OCI-LY7 (cell line): ENCODE data around the gene CFAP65. TPM values are rescaled to one million over a fixed set of nuclear protein-coding genes. Genes with fewer than 3 reads are reported as not detected.

Experiments used
- BruUV-seq: library from RNA; stranded (reverse); fragments of 400-500 nt; replicated peaks from 2 replicates; lab custom pipeline; 2021; lab: Mats Ljungman, UMichigan
- CTCF ChIA-PET: fragments of 300-600 bp; sonication (Branson Sonifier 250); formaldehyde crosslinking; loops from one replicate; lab custom pipeline; 2022; ENCODE audit warnings: antibody characterized with exemption; ENCODE audit not compliant: unreplicated experiment; lab: Charles Lee
- POLR2A ChIA-PET: fragments of 300-600 bp; sonication (Branson Sonifier 250); formaldehyde crosslinking; loops from one replicate; lab custom pipeline; 2022; ENCODE audit warnings: antibody characterized with exemption; lab: Charles Lee
- DNase-seq: peaks from one replicate; pipeline ENCODE4 v3.0.0-alpha.2; 2015; ENCODE audit warnings: low spot score
- H2AFZ ChIP-seq: fragments of 200-600 bp; sonication (generic), shearing (Covaris generic); 2 replicates; pipeline ENCODE4 v1.6.1; 2014; ENCODE audit warnings: mild to moderate bottlenecking, antibody characterized with exemption, low read length, moderate library complexity
- H3K27ac ChIP-seq: fragments of 200-600 bp; sonication (generic); 2 replicates; pipeline ENCODE4 v1.5.1; 2014; ENCODE audit warnings: mixed run types, low read depth, mild to moderate bottlenecking, moderate library complexity, low read length, inconsistent platforms; ENCODE audit not compliant: poor library complexity, severe bottlenecking
- H3K36me3 ChIP-seq: fragments of 200-600 bp; sonication (generic); 2 replicates; pipeline ENCODE4 v1.6.1; 2014; ENCODE audit warnings: mild to moderate bottlenecking, antibody characterized with exemption, low read length, moderate library complexity, mixed read lengths; ENCODE audit not compliant: insufficient read depth
- H3K4me1 ChIP-seq: fragments of 200-600 bp; sonication (generic); 2 replicates; pipeline ENCODE4 v1.5.1; 2014; ENCODE audit warnings: mild to moderate bottlenecking, low read length; ENCODE audit not compliant: insufficient read depth, poor library complexity, severe bottlenecking
- H3K4me2 ChIP-seq: fragments of 200-600 bp; sonication (generic); 2 replicates; pipeline ENCODE4 v1.6.1; 2014; ENCODE audit warnings: mild to moderate bottlenecking, low read length
- H3K4me3 ChIP-seq: fragments of 200-600 bp; sonication (generic); 2 replicates; pipeline ENCODE4 v1.5.1; 2014; ENCODE audit warnings: mild to moderate bottlenecking, low read depth, low read length; ENCODE audit not compliant: poor library complexity, severe bottlenecking
- H3K79me2 ChIP-seq: fragments of 200-600 bp; sonication (generic); 2 replicates; pipeline ENCODE4 v1.6.1; 2016; ENCODE audit warnings: low read depth, mild to moderate bottlenecking, low read length, moderate library complexity, mixed read lengths; ENCODE audit not compliant: insufficient read depth
- H3K9me2 ChIP-seq: fragments of 200-600 bp; sonication (generic); 2 replicates; pipeline ENCODE4 v1.6.1; 2016; ENCODE audit warnings: mild to moderate bottlenecking, low read length, mixed read lengths; ENCODE audit not compliant: insufficient read depth
- H3K9me3 ChIP-seq: fragments of 200-600 bp; sonication (generic); 2 replicates; pipeline ENCODE4 v1.6.1; 2014; ENCODE audit warnings: mild to moderate bottlenecking, mixed run types, low read length, mixed read lengths
- H4K20me1 ChIP-seq: fragments of 200-600 bp; sonication (generic); 2 replicates; pipeline ENCODE4 v1.6.1; 2014; ENCODE audit warnings: mild to moderate bottlenecking, antibody characterized with exemption, low read length, moderate library complexity, mixed read lengths; ENCODE audit not compliant: insufficient read depth
- EZH2phosphoT487 ChIP-seq: fragments of 200-600 bp; sonication (generic); IDR thresholded peaks from 2 replicates; pipeline ENCODE4 v1.6.1; 2018; ENCODE audit warnings: low read depth, borderline replicate concordance, mild to moderate bottlenecking, mixed run types, antibody characterized with exemption, low read length, moderate library complexity, mixed read lengths
- intact Hi-C: fragments of 100-400 bp; cut with micrococcal nuclease; formaldehyde crosslinking; loops from one replicate; pipeline ENCODE4 v1.10.0; 2022; ENCODE audit not compliant: unreplicated experiment
- total RNA-seq, 2 experiments: library from RNA; depleted of rRNA in 1 of 2; stranded (reverse); fragments of >200 nt in 1 of 2; shearing (Covaris generic) in 1 of 2; gene quantifications; 2 replicates each; pipeline ENCODE4 v1.2.3, GENCODE V29; 2014 to 2022
- TF ChIP-seq, protein P1 (sequence below): fragments of 200-600 bp; sonication (generic); conservative IDR thresholded peaks from 2 replicates; pipeline ENCODE4 v1.5.1; 2014; ENCODE audit warnings: mild to moderate bottlenecking, antibody characterized with exemption, low read length, moderate library complexity, mixed read lengths

The CFAP65 gene
- total RNA-seq, 2 experiments from 2014 or later, result not detected

DNA sequence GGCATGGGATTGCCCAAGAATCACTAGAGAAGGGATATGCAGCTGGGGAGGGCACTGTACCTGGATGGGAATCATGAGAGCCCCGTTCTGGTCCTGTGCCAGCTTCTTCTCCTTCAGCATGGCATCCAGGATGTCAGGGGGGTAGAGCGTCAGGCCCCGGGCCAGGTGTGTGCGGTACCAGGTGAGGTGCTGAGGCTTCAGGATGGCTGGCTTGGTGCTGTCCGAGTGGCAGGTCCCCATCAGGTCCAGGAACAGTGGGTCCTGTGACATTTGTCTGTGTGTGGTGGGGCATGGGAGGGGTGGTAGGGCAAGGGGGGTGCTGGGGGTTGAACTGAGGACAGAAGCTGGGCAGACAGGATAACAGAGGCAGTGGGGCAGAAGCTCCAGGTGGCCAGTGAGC, 13.2 kb downstream of the CFAP65 start:
- ChIA-PET POLR2A (no interaction called here), CTCF (no interaction called here)
- DNase-seq, result no peak
- H4K20me1 ChIP-seq, result no peaks in the 10 kb centered on the region
- no peak overlapping the region for H3K27ac ChIP-seq
- H3K79me2 ChIP-seq, result no peaks in the 10 kb centered on the region
- BruUV-seq, result no TSS peak
- H3K36me3 ChIP-seq, result no peaks in the 10 kb centered on the region
- no peak overlapping the region for H2AFZ ChIP-seq
- H3K4me3 ChIP-seq, result no peak overlapping the region
- H3K9me2 ChIP-seq, result no peaks in the 10 kb centered on the region
- TF ChIP-seq, protein P1, sequence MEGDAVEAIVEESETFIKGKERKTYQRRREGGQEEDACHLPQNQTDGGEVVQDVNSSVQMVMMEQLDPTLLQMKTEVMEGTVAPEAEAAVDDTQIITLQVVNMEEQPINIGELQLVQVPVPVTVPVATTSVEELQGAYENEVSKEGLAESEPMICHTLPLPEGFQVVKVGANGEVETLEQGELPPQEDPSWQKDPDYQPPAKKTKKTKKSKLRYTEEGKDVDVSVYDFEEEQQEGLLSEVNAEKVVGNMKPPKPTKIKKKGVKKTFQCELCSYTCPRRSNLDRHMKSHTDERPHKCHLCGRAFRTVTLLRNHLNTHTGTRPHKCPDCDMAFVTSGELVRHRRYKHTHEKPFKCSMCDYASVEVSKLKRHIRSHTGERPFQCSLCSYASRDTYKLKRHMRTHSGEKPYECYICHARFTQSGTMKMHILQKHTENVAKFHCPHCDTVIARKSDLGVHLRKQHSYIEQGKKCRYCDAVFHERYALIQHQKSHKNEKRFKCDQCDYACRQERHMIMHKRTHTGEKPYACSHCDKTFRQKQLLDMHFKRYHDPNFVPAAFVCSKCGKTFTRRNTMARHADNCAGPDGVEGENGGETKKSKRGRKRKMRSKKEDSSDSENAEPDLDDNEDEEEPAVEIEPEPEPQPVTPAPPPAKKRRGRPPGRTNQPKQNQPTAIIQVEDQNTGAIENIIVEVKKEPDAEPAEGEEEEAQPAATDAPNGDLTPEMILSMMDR, result no peak
- TF ChIP-seq EZH2phosphoT487, result no peak
- no peak overlapping the region for H3K4me2 ChIP-seq
- no peaks in the 10 kb centered on the region for H3K9me3 ChIP-seq
- intact Hi-C loops, result no loop called here
- H3K4me1 ChIP-seq, result no peaks in the 10 kb centered on the region

DNA sequence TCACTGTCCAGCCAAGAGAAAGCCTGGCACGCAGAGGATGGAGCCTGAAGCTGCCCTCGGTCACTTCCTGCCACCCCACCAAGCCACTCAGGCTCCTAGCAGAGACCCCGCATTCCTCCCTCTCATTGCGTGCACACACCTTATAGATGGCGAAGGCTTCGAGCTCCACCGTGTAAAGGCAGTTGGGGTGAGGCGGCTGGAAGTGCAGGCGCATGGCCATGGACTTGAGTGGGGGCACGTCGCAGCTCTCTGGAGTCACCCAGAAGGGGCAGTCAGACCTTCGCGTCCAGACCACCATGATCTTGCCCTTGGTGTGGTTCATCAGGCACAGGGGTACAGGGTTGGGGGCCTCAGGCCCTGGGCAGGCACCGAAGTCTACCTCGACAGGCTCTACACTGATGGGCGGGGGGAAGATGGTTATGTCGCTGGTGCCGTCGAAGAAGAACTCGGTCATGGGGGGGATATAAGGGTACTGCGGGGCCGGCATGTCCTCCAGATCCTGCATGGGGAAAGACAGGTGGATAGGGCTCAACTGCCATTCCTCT, 13.7 kb downstream of the CFAP65 start:
- intact Hi-C loops, result no loop called here
- no peak overlapping the region for H3K27ac ChIP-seq
- H2AFZ ChIP-seq, result no peak overlapping the region
- CTCF ChIA-PET, result no interaction called here
- H3K9me3 ChIP-seq, result no peaks in the 10 kb centered on the region
- H3K36me3 ChIP-seq, result no peaks in the 10 kb centered on the region
- no peak for DNase-seq
- no peaks in the 10 kb centered on the region for H4K20me1 ChIP-seq
- POLR2A ChIA-PET, result interaction anchor here (0.5 to 0.6 kb wide), 3 partner anchors 87 to 255 kb away, joined by 3 to 4 read pairs (median 3); no protein-coding TSS in a partner anchor
- H3K4me2 ChIP-seq, result no peak overlapping the region
- TF ChIP-seq, protein P1, result no peak
- TF ChIP-seq EZH2phosphoT487, result no peak
- BruUV-seq, result no TSS peak
- no peaks in the 10 kb centered on the region for H3K9me2 ChIP-seq
- no peaks in the 10 kb centered on the region for H3K79me2 ChIP-seq
- H3K4me3 ChIP-seq, result no peak overlapping the region
- no peaks in the 10 kb centered on the region for H3K4me1 ChIP-seq

DNA sequence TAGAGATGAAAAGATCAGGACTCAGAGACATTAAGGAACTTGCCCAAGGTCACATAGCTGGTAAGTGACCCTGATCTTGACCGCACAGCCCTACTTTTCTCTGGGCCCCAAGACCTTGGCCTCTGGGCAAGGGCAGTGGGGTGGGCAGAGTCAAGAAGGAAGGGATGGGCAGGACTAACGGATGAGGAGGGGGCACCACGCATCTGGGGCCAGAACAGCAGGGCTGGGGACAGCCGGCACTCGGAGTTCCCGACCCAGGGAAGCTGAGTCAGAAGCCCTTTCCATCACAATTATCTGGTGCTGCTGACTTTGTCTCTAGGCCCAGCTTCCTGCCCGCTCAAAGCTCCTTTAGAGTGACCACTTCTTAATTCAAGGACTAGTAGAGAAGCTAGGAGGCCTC, 14.4 kb downstream of the CFAP65 start:
- no peak overlapping the region for H3K4me2 ChIP-seq
- ChIA-PET POLR2A (interaction anchor here (0.6 kb wide), 2 partner anchors 139 to 255 kb away, joined by 3 read pairs; no protein-coding TSS in a partner anchor), CTCF (no interaction called here)
- H3K79me2 ChIP-seq, result no peaks in the 10 kb centered on the region
- no peaks in the 10 kb centered on the region for H3K9me3 ChIP-seq
- H4K20me1 ChIP-seq, result no peaks in the 10 kb centered on the region
- intact Hi-C loops, result no loop called here
- no peaks in the 10 kb centered on the region for H3K4me1 ChIP-seq
- H3K4me3 ChIP-seq, result no peak overlapping the region
- no peak overlapping the region for H2AFZ ChIP-seq
- H3K27ac ChIP-seq, result no peak overlapping the region
- TF ChIP-seq, protein P1, result no peak
- TF ChIP-seq EZH2phosphoT487, result no peak
- no peak for DNase-seq
- no peaks in the 10 kb centered on the region for H3K36me3 ChIP-seq
- BruUV-seq, result no TSS peak
- H3K9me2 ChIP-seq, result no peaks in the 10 kb centered on the region
